Stimulated activated CD4-positive, alpha-beta T cell treated with anti-CD3 and anti-CD28 coated beads, TNF-alpha, amount 100 ng/mL, for 1 hour (primary cell): Measurements from ENCODE around the gene TPP2.

Experiments used
- DNase-seq, 3 donors: peaks; one replicate each; pipeline ENCODE4 v3.0.0-alpha.2; 2020; ENCODE audit warnings: low read depth in 3 of 3, low spot score in 1 of 3

The TPP2 gene

GRCh38 chr13:102593466-102593865 lies 3.3 kb upstream of the TPP2 start:
- DNase-seq: no peak

- no peak for DNase-seq
These were observed 509 bp downstream of the TPP2 start for GRCh38 chr13:102597029-102597961.

GRCh38 chr13:102598061-102598460 lies 1.3 kb downstream of the TPP2 start:
- DNase-seq: no peak

- no peak for DNase-seq
These were observed 2.7 kb downstream of the TPP2 start for GRCh38 chr13:102599426-102600012.

- no peak for DNase-seq
These were observed 9.9 kb downstream of the TPP2 start for GRCh38 chr13:102606537-102607309.

- no peak for DNase-seq
These were observed 12.2 kb downstream of the TPP2 start for GRCh38 chr13:102608974-102609373.

- DNase-seq: no peak
These were observed 12.9 kb downstream of the TPP2 start for GRCh38 chr13:102609696-102610095.

- no peak for DNase-seq
These were observed 13.6 kb downstream of the TPP2 start for GRCh38 chr13:102610296-102610895.

GRCh38 chr13:102617697-102618350 lies 21.0 kb downstream of the TPP2 start:
- DNase-seq: no peak

GRCh38 chr13:102620516-102620915 lies 23.7 kb downstream of the TPP2 start:
- DNase-seq: no peak

GRCh38 chr13:102626928-102627327 lies 30.1 kb downstream of the TPP2 start:
- DNase-seq: no peak

- no peak for DNase-seq
These were observed 31.8 kb downstream of the TPP2 start for GRCh38 chr13:102628559-102628958.

GRCh38 chr13:102631198-102631597 lies 34.4 kb downstream of the TPP2 start:
- DNase-seq: no peak

GRCh38 chr13:102638741-102639140 lies 42.0 kb downstream of the TPP2 start:
- DNase-seq: no peak

- no peak for DNase-seq
These were observed 45.2 kb downstream of the TPP2 start for GRCh38 chr13:102642029-102642428.

GRCh38 chr13:102642475-102642874 lies 45.7 kb downstream of the TPP2 start:
- DNase-seq: no peak

- DNase-seq: no peak
These were observed 46.9 kb downstream of the TPP2 start for GRCh38 chr13:102643656-102644055.

- no peak for DNase-seq
These were observed 48.9 kb downstream of the TPP2 start for GRCh38 chr13:102645701-102646100.

- no peak for DNase-seq
These were observed 51.3 kb downstream of the TPP2 start for GRCh38 chr13:102648046-102648445.

GRCh38 chr13:102650444-102650843 lies 53.7 kb downstream of the TPP2 start:
- no peak for DNase-seq

GRCh38 chr13:102651392-102651791 lies 54.6 kb downstream of the TPP2 start:
- no peak for DNase-seq
